ENCODE measurements around the gene SORBS2. TPM values are rescaled to one million over a fixed set of nuclear protein-coding genes. Genes with fewer than 3 reads are reported as not detected.

The SORBS2 gene
- total RNA-seq, 4 donors from 2014 or later: 45.3 to 135 (median 76.2) TPM

DNA sequence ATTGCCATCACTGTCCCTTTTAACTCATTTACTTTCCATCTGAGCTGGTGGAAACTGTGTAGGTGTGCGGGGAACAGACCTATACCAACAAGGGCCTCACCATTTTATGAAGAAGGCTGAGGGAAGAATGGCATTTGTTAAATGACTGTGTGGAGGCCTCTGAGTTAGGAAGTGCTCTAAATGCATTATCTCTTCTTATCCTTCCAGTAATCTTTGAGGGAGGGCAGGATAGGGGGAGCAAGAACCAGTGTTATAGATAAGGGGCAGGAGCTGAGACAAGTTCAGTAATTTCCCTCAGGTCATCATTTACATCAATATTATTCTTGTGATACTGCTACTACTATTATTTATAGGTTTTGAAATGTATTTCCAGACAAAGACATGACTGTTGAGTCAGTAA is 154.3 kb downstream of the SORBS2 start:
- Histone ChIP-seq H3K27me3 (no peaks in the 10 kb centered on the region), H3K4me3 (peak overlapping the region; percentile 17 to 50 (median 36)), H3K9me3 (no peaks in the 10 kb centered on the region), H3K27ac (peak overlapping the region; percentile 58 to 87 (median 78)), H3K36me3 (peaks cover 0 to 9% (median 0%) of the 10 kb centered on the region in 3 donors), H3K4me1 (peaks cover 0 to 9% (median 0%) of the 10 kb centered on the region in 4 donors)
- 78 to 80% methylated on average over 1 of the region's 1 CpG for WGBS, 2 donors
- DNase-seq (ENCODE audit: low spot score in 2 of 2): no peak
- no peak for TF ChIP-seq POLR2A (IDR thresholded peaks at IDR 0.05)
- TF ChIP-seq, protein P1, sequence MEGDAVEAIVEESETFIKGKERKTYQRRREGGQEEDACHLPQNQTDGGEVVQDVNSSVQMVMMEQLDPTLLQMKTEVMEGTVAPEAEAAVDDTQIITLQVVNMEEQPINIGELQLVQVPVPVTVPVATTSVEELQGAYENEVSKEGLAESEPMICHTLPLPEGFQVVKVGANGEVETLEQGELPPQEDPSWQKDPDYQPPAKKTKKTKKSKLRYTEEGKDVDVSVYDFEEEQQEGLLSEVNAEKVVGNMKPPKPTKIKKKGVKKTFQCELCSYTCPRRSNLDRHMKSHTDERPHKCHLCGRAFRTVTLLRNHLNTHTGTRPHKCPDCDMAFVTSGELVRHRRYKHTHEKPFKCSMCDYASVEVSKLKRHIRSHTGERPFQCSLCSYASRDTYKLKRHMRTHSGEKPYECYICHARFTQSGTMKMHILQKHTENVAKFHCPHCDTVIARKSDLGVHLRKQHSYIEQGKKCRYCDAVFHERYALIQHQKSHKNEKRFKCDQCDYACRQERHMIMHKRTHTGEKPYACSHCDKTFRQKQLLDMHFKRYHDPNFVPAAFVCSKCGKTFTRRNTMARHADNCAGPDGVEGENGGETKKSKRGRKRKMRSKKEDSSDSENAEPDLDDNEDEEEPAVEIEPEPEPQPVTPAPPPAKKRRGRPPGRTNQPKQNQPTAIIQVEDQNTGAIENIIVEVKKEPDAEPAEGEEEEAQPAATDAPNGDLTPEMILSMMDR (IDR thresholded peaks at IDR 0.05): no peak
- TF ChIP-seq EP300 (IDR thresholded peaks at IDR 0.05): no peak

GRCh38 chr4:185657183-185657582 is 154.8 kb downstream of the SORBS2 start:
- DNase-seq (ENCODE audit: low spot score in 2 of 2): no peak
- H3K4me3 ChIP-seq: peak overlapping the region; percentile 17 to 50 (median 36)
- peaks cover 0 to 12% (median under 1%) of the 10 kb centered on the region in 4 donors for H3K4me1 ChIP-seq
- H3K9me3 ChIP-seq: no peaks in the 10 kb centered on the region
- 26 to 48% methylated on average over 14 of the region's 14 CpGs for WGBS, 2 donors
- no peaks in the 10 kb centered on the region for H3K27me3 ChIP-seq
- peak overlapping the region; percentile 58 to 87 (median 78) for H3K27ac ChIP-seq
- TF ChIP-seq POLR2A (IDR thresholded peaks at IDR 0.05) (peak in 1 of 2 donors; percentile 13), EP300 (IDR thresholded peaks at IDR 0.05) (peak in 1 of 2 donors; percentile 81)
- TF ChIP-seq, protein P1 (IDR thresholded peaks at IDR 0.05): no peak
- peaks cover 0 to 14% (median 0%) of the 10 kb centered on the region in 3 donors for H3K36me3 ChIP-seq

- TF ChIP-seq, protein P1 (IDR thresholded peaks at IDR 0.05): peak; percentile 22 to 54 (median 48)
- no peak for TF ChIP-seq POLR2A (IDR thresholded peaks at IDR 0.05)
- 19 to 26% methylated on average over 6 of the region's 6 CpGs for WGBS, 2 donors
- Histone ChIP-seq H3K27me3 (no peaks in the 10 kb centered on the region), H3K4me3 (peak overlapping the region; percentile 17 to 50 (median 36)), H3K27ac (peak overlapping the region; percentile 58 to 87 (median 78)), H3K9me3 (no peaks in the 10 kb centered on the region), H3K4me1 (peaks cover 0 to 14% (median 1%) of the 10 kb centered on the region in 4 donors), H3K36me3 (peaks cover 0 to 10% (median 0%) of the 10 kb centered on the region in 3 donors)
- peak in 1 of 2 donors; percentile 10 for DNase-seq (ENCODE audit: low spot score in 2 of 2)
These were observed 155.5 kb downstream of the SORBS2 start for GRCh38 chr4:185656467-185656931.

DNA sequence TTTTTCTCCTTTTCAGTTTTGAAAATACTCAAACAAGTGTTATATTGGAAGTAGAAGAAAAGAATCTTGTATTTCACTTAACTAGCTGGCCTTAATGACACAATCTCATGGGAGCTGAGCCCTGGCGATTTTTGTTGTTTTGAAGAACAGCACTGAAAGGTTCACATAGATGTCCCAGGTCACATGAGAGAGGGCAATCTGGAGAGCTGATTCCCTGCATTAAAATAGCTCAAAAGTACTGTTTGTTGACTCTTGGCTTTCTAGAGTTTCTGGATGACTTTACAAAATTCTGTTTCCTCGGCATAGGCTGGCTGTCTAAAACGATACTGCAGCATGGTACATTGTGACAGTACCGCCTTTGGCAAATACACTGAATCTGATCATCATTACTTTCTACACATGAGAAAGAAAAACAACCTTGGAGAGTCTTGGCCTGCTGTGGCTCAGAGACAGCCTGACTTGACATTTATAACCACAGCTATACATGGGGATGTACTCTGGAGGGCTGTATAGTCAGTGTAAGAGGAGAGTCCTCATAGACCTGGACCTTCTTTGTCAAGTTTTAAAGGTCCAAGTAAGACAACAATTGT is 156.9 kb downstream of the SORBS2 start:
- peaks cover 0 to 14% (median 1%) of the 10 kb centered on the region in 4 donors for H3K4me1 ChIP-seq

More for the DNA sequence above, 156.9 kb downstream of the SORBS2 start:
- Histone ChIP-seq H3K4me3 (peak overlapping the region; percentile 17 to 50 (median 36)), H3K36me3 (peaks cover 0 to 6% (median 0%) of the 10 kb centered on the region in 3 donors), H3K9me3 (no peaks in the 10 kb centered on the region), H3K27me3 (no peaks in the 10 kb centered on the region), H3K27ac (peak overlapping the region; percentile 26 to 87 (median 60))
- DNase-seq (ENCODE audit: low spot score in 2 of 2): no peak
- WGBS, 2 donors: 22 to 41% methylated on average over 4 of the region's 4 CpGs
- TF ChIP-seq EP300 (IDR thresholded peaks at IDR 0.05): peak in 1 of 2 donors; percentile 27
- TF ChIP-seq, protein P1 (IDR thresholded peaks at IDR 0.05): no peak

All from tibial nerve (tissue), 4 donors.